Hindlimb muscle (tissue), 1 donor: ENCODE measurements around the gene BTBD18. TPM values are rescaled to one million over a fixed set of nuclear protein-coding genes. Genes with fewer than 3 reads are reported as not detected.
"Not testable (repeated sequence)": the region's sequence is repeated elsewhere in the genome, so short reads cannot be mapped to it uniquely, and the experiment has no call there.

Experiments
- DNase-seq: peaks from one replicate; pipeline ENCODE4 v3.0.0-alpha.2; 2013
- polyA plus RNA-seq: library from polyadenylated mRNA; unstranded; fragments of 120-200 nt; gene quantifications from one replicate; pipeline ENCODE4 v1.2.1, GENCODE V29; 2013; ENCODE audit not compliant: insufficient read length

Gene BTBD18
- polyA plus RNA-seq, 1 donor: 0.15 TPM

DNA sequence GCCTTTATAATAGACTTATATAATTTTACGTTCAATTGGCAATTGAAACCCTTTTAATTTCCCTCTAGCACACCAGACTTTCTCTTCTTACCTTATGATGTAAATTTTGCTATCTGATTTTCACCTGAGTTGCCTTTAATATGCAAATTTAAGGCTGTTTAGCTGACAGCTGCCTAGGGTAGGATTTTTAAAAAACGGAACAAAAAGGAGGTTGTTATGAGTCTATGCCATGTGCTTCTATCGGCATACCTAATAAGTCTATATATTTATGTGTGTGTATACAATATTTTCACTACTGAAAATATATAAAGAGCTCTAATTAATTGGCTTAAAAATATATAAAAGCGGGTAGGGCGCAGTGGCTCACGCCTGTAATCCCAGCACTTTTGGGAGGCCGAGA lies 22.1 kb downstream of the BTBD18 start:
- no peak for DNase-seq

DNA sequence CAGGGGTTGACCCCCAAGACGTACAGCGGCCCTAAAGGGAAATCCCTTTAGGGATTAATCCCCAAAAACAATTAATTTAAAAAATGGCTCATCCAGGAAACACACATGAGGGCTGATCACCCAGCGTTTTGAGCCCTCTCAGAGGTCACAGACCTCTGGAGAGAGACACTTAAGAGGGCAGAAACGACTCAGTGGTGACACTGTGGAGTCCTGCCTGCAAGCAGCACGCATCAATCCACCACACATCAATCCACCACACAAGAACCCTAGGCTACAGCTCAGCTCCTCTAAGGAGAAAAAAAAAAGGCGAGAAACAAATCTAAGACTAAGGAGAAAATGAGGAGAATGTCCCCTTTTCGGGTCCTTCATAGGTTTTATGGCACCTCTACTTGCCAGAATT lies 22.8 kb downstream of the BTBD18 start:
- no peak for DNase-seq

DNA sequence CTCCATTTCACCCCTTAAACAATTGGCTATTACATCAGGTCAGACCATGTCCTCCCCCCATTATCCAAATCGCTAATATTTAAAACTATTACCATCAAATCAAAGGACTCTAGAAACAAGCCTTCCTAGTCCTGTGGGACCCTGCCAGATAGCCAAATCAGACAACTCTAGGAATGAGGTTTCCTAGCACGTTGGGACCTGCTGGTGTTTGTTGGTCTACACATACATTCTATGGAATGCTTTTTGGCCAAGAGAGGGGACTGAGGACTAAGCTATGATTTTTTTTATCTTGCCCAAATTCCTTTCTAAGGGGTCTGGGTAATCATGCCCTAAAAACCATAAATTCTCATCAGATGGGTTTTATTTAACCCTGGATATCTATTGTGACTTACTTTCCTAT lies 24.4 kb downstream of the BTBD18 start:
- DNase-seq: no peak

DNA sequence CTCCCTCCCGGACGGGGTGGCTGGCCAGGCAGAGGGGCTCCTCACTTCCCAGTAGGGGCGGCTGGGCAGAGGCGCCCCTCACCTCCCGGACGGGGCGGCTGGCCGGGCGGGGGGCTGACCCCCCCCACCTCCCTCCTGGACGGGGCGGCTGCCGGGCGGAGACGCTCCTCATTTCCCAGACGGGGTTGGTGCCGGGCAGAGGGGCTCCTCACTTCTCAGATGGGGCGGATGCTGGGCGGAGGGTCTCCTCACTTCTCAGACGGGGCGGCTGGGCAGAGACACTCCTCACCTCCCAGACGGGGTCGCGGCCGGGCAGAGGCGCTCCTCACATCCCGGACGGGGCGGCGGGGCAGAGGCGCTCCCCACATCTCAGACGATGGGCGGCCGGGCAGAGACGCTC lies 34.9 kb downstream of the BTBD18 start:
- DNase-seq: not testable (repeated sequence)

DNA sequence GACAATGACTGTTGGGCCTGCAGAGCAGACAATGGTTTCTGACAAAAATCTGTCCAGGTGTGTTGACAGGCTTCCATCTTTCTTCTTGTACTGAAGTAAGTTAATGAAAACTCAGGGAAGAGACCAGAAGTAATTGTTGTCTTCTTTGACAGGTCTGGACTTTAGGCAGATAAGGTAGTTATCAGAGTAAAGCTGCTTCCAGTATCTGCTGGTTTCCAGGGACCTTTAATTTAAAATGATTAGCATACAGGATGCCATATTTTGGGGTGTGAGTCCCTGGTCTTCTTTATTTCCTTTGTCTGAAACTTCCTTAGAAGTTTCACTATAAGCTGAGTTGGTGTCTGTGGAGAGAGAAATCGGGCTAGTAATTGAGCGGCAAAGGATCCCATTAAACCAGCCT lies 37.8 kb downstream of the BTBD18 start:
- DNase-seq: no peak

DNA sequence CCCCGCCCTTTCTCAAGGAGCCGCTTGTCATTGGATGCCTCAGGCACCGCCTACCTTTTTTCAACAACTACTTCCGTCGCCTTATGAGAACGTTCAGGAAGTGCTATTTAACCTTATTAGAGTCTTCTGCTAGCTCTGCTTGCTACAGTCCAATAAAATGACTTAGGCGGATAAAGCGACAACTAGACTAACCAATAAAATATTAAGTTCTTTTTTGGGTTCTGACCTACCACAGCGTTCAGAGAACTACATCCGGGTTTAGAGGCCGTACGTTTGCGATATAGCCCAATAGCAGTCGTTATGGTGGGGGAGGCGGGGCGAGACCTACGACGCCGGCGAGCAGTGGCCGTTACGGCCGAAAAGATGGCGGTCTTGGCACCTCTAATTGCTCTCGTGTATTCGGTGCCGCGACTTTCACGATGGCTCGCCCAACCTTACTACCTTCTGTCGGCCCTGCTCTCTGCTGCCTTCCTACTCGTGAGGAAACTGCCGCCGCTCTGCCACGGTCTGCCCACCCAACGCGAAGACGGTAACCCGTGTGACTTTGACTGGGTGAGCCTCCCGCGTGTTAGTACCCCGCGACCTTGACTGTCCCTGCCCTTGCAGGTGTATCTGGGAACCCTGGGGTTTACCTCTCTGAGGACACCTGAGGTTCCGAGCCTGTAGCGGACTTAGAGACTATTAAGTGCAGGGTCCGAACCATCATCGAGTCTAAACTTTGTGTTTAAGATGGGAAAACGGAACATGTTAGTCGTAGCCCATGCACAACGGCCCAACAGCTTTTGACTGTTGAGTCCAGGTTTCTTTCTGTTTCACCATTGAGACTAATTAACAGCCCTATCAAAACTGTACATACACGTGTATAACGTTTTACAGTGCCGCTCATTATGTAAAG lies 39.1 kb downstream of the BTBD18 start, which contains the start of gene TMX2:
Gene TMX2 (plus strand): TSS at position 338 of the 895 bp plus-strand sequence. CDS start 26 bp downstream, at position 364.
- DNase-seq: peak; percentile 95

DNA sequence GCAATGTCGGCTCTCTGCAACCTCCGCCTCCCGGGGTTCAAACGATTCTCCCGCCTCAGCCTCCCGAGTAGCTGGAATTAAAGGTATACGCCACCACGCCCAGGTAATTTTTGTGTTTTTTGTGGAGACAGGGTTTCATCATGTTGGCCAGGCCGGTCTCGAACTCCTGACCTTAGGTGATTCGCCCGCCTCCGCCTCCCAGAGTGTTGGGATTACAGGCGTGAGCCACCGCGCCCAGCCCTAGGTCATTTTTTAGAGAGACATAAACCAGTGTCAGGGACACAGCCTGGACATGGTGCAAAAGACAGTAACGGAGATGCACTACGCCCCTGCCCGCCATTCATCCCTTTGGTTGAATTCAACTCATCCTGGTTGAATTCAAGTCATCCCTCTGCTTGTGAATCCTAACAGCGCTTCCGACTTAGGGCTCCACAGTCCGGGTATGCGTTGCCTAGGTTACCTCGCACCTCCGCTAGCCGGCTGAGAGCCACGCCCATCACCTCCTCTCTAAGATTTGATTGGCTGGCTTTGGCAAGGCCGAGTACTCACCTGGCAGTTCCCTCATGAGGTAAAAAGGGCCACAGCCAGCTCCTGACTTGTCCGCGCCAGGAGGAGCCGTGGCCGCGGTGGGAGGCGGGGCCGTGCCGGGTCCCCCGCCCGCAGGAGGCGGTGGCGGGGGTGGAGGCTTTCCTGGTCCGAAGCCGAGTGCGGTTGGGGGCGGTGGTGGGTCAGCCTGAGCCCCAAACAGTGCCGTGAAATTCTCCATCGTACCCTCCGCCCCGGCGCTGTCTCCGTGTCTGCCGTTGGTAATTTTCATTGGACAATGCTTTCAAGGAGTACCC lies 40.0 kb downstream of the BTBD18 start, which contains the start of gene MED19:
Gene MED19 (minus strand): TSS at position 802 of the 842 bp plus-strand sequence. CDS start 36 bp downstream, at position 766.
- DNase-seq: no peak

DNA sequence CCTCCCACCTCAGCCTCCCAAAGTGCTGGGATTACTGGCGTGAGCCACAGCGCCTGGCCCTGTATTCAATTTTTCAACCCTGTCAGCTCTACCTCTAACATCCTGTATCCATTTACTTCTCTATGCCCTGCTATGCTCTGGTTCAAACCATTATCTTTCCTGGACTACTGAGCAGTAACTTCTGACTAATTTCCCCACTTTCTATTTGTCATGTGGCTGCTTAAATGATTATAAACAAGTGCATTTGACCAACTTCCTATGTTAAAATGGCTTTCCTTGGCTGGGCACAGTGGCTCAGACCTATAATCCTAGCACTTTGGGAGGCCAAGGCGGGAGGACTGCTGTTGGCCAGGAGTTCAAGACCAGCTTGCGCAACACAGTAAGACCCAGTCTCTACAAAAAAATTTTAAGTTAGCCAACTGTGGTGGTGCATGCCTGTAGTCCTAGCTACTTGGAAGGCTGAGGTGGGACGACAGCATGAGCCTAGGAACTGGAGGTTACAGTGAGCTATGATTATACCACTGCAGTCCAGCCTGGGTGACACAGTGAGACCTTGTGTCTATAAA lies 41.7 kb downstream of the BTBD18 start:
- DNase-seq: no peak

DNA sequence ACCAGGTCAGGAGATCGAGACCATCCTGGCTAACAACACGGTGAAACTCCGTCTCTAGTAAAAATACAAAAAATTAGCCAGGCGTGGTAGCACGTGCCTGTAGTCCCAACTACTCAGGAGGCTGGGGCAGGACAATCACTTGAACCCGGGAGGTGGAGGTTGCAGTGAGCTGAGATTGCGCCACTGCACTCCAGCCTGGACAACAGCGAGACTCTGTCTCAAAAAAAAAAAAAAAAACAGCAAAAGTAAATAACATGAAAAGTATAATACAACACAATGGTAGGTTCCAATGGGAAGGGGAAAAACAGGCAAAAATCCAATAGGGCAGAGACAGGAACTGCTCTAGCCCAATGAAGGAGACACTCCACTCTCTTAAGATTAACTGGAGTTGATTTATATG lies 46.2 kb downstream of the BTBD18 start:
- DNase-seq: not testable (repeated sequence)

DNA sequence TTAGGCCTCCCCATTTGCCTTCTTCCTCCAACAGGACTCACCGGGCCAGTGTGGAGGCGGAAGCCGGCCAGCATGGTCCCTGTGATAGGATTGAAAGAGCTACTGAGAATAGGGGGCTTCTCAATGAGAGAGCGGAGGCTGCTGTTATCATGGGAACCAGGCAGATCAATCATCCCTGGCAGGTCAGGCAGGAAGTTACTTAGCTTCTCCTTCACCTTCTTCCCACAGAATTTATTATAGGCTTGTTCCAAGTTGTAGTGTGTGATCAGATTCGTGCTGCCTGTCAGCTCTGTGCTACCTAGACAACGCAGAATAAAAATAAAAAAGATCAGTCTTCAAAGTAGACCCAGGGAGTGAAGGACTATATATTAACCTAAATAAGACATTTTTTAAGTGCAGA lies 46.7 kb downstream of the BTBD18 start:
- DNase-seq: no peak

DNA sequence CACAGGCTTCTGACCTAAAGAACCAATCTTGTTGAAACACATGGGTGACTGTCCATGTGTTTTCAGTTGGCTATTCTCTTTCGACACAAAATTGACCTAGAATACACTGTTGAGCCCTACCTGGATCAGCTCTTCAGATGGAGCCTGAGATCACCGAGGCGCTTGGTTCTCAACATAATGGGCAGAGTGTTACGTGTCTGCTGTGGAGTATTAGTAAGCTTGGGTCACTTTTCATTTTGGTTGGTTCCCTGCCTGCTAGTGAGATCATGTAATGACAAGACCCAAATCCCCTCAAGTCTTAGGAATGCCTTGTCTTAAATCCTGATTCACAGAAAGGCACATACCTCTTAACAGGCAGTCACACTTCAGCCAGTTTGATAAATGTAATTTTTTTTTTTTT lies 48.3 kb downstream of the BTBD18 start:
- no peak for DNase-seq

DNA sequence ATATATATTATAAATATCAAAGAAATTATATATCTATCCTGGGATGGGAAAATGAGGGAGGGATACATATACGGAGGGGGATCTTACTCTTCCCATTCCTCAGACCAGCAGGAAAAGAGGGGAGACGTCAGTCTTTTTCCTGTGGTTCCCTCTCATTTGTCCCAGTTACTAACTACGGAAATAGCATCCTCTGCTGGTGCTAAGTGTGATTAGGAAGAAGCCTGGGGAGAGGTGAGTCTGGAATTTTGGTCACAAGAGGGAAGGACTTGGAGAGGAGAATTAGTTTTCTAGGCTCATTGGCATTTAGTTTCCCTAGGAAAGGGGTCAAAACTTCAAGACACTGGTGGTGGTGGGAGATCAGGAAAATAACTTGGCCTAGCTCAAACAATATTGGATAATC lies 51.2 kb downstream of the BTBD18 start:
- DNase-seq: no peak

DNA sequence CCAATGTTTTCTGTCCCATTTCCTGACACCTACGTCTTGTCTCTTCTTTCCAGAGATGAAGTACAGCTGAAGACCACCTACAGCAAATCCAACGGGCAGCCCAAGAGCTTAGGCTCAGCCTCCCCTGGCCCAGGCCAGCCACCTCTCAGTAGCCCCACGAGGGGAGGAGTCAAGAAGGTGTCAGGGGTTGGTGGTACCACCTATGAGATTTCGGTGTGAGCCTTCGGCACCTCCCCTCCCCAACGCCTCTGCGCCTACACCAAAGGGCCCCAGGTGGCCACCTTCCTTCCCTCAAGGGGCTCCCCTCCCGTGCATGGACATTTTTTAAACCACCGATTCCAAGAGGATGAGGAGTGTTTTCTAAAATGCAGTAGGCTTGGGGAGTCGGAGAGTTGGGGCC lies 51.8 kb downstream of the BTBD18 start:
- DNase-seq: no peak

DNA sequence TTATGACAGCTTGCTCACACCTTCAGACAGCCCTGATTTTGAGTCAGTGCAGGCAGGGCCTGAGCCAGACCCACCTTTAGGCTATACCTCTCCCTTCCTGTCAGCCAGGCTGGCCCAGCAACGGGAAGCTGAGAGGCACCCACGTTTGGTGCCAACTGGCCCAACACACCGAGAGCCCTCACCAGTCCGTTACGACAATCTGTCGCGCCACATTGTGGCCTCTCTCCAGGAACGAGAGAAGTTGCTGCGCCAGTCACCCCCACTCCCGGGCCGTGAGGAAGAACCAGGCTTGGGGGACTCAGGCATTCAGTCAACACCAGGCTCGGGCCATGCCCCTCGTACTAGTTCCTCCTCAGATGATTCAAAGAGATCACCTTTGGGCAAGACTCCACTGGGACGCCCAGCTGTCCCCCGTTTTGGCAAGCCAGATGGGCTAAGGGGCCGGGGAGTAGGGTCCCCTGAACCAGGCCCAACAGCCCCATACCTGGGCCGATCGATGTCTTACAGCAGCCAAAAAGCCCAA lies 52.7 kb downstream of the BTBD18 start:
- DNase-seq: no peak

Other genes starting within 250 kb of the BTBD18 start
- gene SLC43A1, start 236.1 kb downstream of the BTBD18 start, polyA plus RNA-seq: 19.3 TPM
- gene TIMM10, start 221.1 kb downstream of the BTBD18 start, polyA plus RNA-seq: 32.9 TPM
- gene SMTNL1, start 214.2 kb downstream of the BTBD18 start, polyA plus RNA-seq: 148 TPM
- 26.6 TPM for gene UBE2L6, start 184.1 kb downstream of the BTBD18 start, polyA plus RNA-seq
- 109 TPM for gene SERPING1, start 154.1 kb downstream of the BTBD18 start, polyA plus RNA-seq
- 1.9 TPM for gene YPEL4, start 101.9 kb downstream of the BTBD18 start, polyA plus RNA-seq
- gene CLP1, start 94.1 kb downstream of the BTBD18 start, polyA plus RNA-seq: 8.7 TPM
- gene ZDHHC5, start 83.7 kb downstream of the BTBD18 start, polyA plus RNA-seq: 31.9 TPM
- gene MED19, start 39.6 kb downstream of the BTBD18 start, polyA plus RNA-seq: 13.3 TPM
- gene TMX2, start 39.2 kb downstream of the BTBD18 start, polyA plus RNA-seq: 54.4 TPM
- 75.3 TPM for gene SELENOH, start 10.3 kb downstream of the BTBD18 start, polyA plus RNA-seq
- 136 TPM for gene CTNND1, start 10.0 kb upstream of the BTBD18 start, polyA plus RNA-seq